K562 (cell line): ENCODE results near the gene PPP2R5A. TPM values are rescaled to one million over a fixed set of nuclear protein-coding genes. Genes with fewer than 3 reads are reported as not detected.

Experiments
- ATAC-seq: fragments of 200-7000 bp; cut with Tn5 transposase; 3 replicates; pipeline ENCODE4 v1.9.1; 2020; ENCODE audit warnings: moderate library complexity
- BruUV-seq: library from RNA; stranded (reverse); fragments of 400-500 nt; replicated peaks from 2 replicates; lab custom pipeline; 2021; lab: Mats Ljungman, UMichigan
- CTCF ChIA-PET: fragments of 300-600 bp; formaldehyde crosslinking; extraction: SDS; loops from one replicate; lab custom pipeline; 2021; ENCODE audit warnings: low intra/inter-chr PET ratio; lab: Yijun Ruan, JAX
- POLR2A ChIA-PET: fragments of 300-600, 350-650 bp; sonication (Branson Sonifier 250); formaldehyde crosslinking; extraction: SDS; loops from one replicate; lab custom pipeline; 2021; ENCODE audit warnings: antibody characterized with exemption, inconsistent platforms; lab: Yijun Ruan, JAX
- DNase-seq, 4 experiments: peaks; one replicate each; pipeline versions ENCODE4 v3.0.0 to v3.0.0-alpha.2; 2011 to 2018; ENCODE audit warnings: low spot score in 3 of 4, mixed read lengths in 3 of 4; ENCODE audit errors: extremely low read depth in 1 of 4
- FAIRE-seq: peaks from 2 replicates; lab custom pipeline; 2011; peaks lifted over from hg19 to GRCh38; lab: Jason Lieb, UNC
- H2AFZ ChIP-seq: 2 replicates; pipeline ENCODE4 v1.6.0; 2011; ENCODE audit warnings: low read depth, low read length, control low read depth, inconsistent platforms
- H3K27ac ChIP-seq: fragments of 200-600 bp; 3 replicates; pipeline ENCODE4 v1.8.0; 2011; ENCODE audit warnings: low read depth, mild to moderate bottlenecking, control low read depth, inconsistent platforms, low read length, moderate library complexity, mixed read lengths; ENCODE audit errors: extremely low read depth
- H3K27me3 ChIP-seq, 2 experiments: fragments of 300-600 bp in 1 of 2; 2 replicates in 1 of 2; 3 replicates in 1 of 2; pipeline versions ENCODE4 v1.6.0 to v1.8.0; 2011; ENCODE audit warnings: inconsistent platforms in 2 of 2, low read length in 2 of 2, mild to moderate bottlenecking in 1 of 2, mixed read lengths in 1 of 2, moderate library complexity in 1 of 2; ENCODE audit not compliant: control insufficient read depth in 2 of 2, insufficient read depth in 2 of 2
- H3K36me3 ChIP-seq: fragments of 300-600 bp; 3 replicates; pipeline ENCODE4 v1.8.0; 2011; ENCODE audit warnings: mild to moderate bottlenecking, low read length, inconsistent platforms; ENCODE audit not compliant: control insufficient read depth, insufficient read depth
- H3K4me1 ChIP-seq, 2 experiments: fragments of 200-600 bp in 1 of 2; replicated peaks in 1 of 2; 2 replicates in 1 of 2; 3 replicates in 1 of 2; pipeline versions ENCODE4 v1.5.1 to v1.8.0; 2011; ENCODE audit warnings: inconsistent platforms in 2 of 2, low read length in 2 of 2, mild to moderate bottlenecking in 1 of 2, mixed read lengths in 1 of 2, moderate library complexity in 1 of 2; ENCODE audit not compliant: control insufficient read depth in 2 of 2, insufficient read depth in 2 of 2
- H3K4me2 ChIP-seq: 2 replicates; pipeline ENCODE4 v1.6.1; 2011; ENCODE audit warnings: low read length, control low read depth, inconsistent platforms, mixed read lengths; ENCODE audit not compliant: insufficient read depth
- H3K4me3 ChIP-seq: fragments of 200-600 bp; sonication (generic), shearing (Covaris generic); 2 replicates; pipeline ENCODE4 v1.5.1; 2016; ENCODE audit warnings: control low read depth, inconsistent platforms
- H3K79me2 ChIP-seq: fragments of 200-600 bp; 3 replicates; pipeline ENCODE4 v1.8.0; 2011; ENCODE audit warnings: low read length, inconsistent platforms; ENCODE audit not compliant: control insufficient read depth, insufficient read depth
- H3K9ac ChIP-seq, 2 experiments: 2 replicates each; pipeline versions ENCODE4 v1.6.0 to v1.6.1; 2011; ENCODE audit warnings: low read depth in 2 of 2, low read length in 2 of 2, control low read depth in 1 of 2, inconsistent platforms in 1 of 2, mild to moderate bottlenecking in 1 of 2, mixed read lengths in 1 of 2; ENCODE audit not compliant: insufficient read depth in 1 of 2
- H3K9me1 ChIP-seq: one replicate; pipeline ENCODE4 v1.6.0; 2011; ENCODE audit warnings: inconsistent platforms, mild to moderate bottlenecking, low read length, moderate library complexity; ENCODE audit not compliant: control insufficient read depth, insufficient read depth
- H3K9me3 ChIP-seq: replicated peaks from 2 replicates; pipeline ENCODE4 v1.5.1; 2011; ENCODE audit warnings: low read depth, low read length, inconsistent platforms; ENCODE audit not compliant: control insufficient read depth, insufficient read depth
- H4K20me1 ChIP-seq: replicated peaks from 2 replicates; pipeline ENCODE4 v1.6.1; 2011; ENCODE audit warnings: low read length, inconsistent platforms, mixed read lengths; ENCODE audit not compliant: control insufficient read depth, insufficient read depth
- BRCA1 ChIP-seq, 2 experiments: fragments of 450-650 bp in 1 of 2; sonication (generic) in 1 of 2; formaldehyde crosslinking in 1 of 2; IDR thresholded peaks; 2 replicates each; pipeline versions ENCODE4 v1.5.0 to v1.6.1; 2017 to 2020; ENCODE audit warnings: mild to moderate bottlenecking in 1 of 2, missing genetic modification reagents in 1 of 2
- ERF ChIP-seq: fragments of 450-650 bp; formaldehyde crosslinking; IDR thresholded peaks from 2 replicates; pipeline ENCODE4 v1.4.0; 2020; ENCODE audit warnings: mild to moderate bottlenecking, mixed read lengths
- FUS ChIP-seq: fragments of 200-400 bp; formaldehyde crosslinking; optimal IDR thresholded peaks from 2 replicates; pipeline ENCODE3; 2017; ENCODE audit warnings: low read depth, low read length
- HDAC3 ChIP-seq: fragments of 450-650 bp; IDR thresholded peaks from 2 replicates; pipeline ENCODE4 v1.6.1; 2018; ENCODE audit warnings: borderline replicate concordance, mild to moderate bottlenecking, moderate library complexity; ENCODE audit not compliant: partially characterized antibody
- HNRNPH1 ChIP-seq: fragments of 200-400 bp; formaldehyde crosslinking; optimal IDR thresholded peaks from 2 replicates; pipeline ENCODE3; 2017; ENCODE audit warnings: low read depth, mild to moderate bottlenecking, low read length, moderate library complexity
- NFIC ChIP-seq: fragments of 450-650 bp; IDR thresholded peaks from 2 replicates; pipeline ENCODE4 v1.6.1; 2017; ENCODE audit warnings: mild to moderate bottlenecking, inconsistent platforms
- NFIX ChIP-seq: fragments of 250-450 bp; sonication (Bioruptor Pico); IDR thresholded peaks from 2 replicates; pipeline ENCODE4 v1.4.0; 2020; ENCODE audit warnings: low read depth, mild to moderate bottlenecking, moderate library complexity
- PTTG1 ChIP-seq: fragments of 450-650 bp; IDR thresholded peaks from 2 replicates; pipeline ENCODE4 v1.6.1; 2016; ENCODE audit warnings: low read depth, mild to moderate bottlenecking, missing genetic modification characterization, missing compliant biosample characterization
- SP2 ChIP-seq: IDR thresholded peaks from 2 replicates; pipeline ENCODE4 v1.6.1; 2011; ENCODE audit warnings: mild to moderate bottlenecking, low read depth, low read length, moderate library complexity; ENCODE audit not compliant: poor library complexity, severe bottlenecking; ENCODE audit errors: extremely low read depth
- SRF ChIP-seq, 2 experiments: fragments of 250-450, 450-650 bp in 1 of 2; sonication (Bioruptor Pico) in 1 of 2; sonication (generic) in 1 of 2; formaldehyde crosslinking; IDR thresholded peaks; 2 replicates each; pipeline versions ENCODE4 v1.5.0 to v1.5.1; 2020 to 2022; ENCODE audit warnings: mild to moderate bottlenecking in 1 of 2, missing genetic modification reagents in 1 of 2
- STAG1 ChIP-seq: sonication (generic); formaldehyde crosslinking; IDR thresholded peaks from 2 replicates; pipeline ENCODE4 v1.5.0; 2020; ENCODE audit warnings: missing genetic modification reagents, borderline replicate concordance
- TRIM24 ChIP-seq, 2 experiments: fragments of 450-650 bp; IDR thresholded peaks; 2 replicates each; pipeline ENCODE4 v1.6.1; 2016
- ZNF699 ChIP-seq: fragments of 250-450 bp; sonication (Bioruptor Pico); IDR thresholded peaks from 2 replicates; pipeline ENCODE4 v1.8.0; 2021; ENCODE audit warnings: mild to moderate bottlenecking, moderate library complexity; ENCODE audit not compliant: insufficient replicate concordance
- in situ Hi-C: fragments of 300-500 bp; cut with MboI; formaldehyde crosslinking; loops from 4 replicates; pipeline ENCODE4 v1.15.0; 2018; ENCODE audit warnings: inconsistent platforms, mixed read lengths
- intact Hi-C: fragments of 100-400 bp; cut with micrococcal nuclease; formaldehyde crosslinking; loops from 2 replicates; pipeline ENCODE4 v1.14.2; 2022
- polyA plus RNA-seq, 8 experiments: library from polyadenylated mRNA; depleted of rRNA in 4 of 8; stranded (reverse) in 5 of 8; unstranded in 3 of 8; fragments of >200 nt; fragmentation: Nextera tagmentation in 2 of 8; fragmentation: Illumina TruSeq in 1 of 8; extraction: Ambion mirVana in 2 of 8; extraction: Trizol in 1 of 8; gene quantifications; 2 replicates each; pipeline versions ENCODE4 v1.2.1 to v1.2.3, GENCODE V29; 2011 to 2014; ENCODE audit warnings: inconsistent platforms in 1 of 8, missing spikeins in 1 of 8
- total RNA-seq, 7 experiments: library from RNA; depleted of rRNA in 6 of 7; stranded (reverse); fragments of >200 nt in 6 of 7; fragmentation: Illumina TruSeq in 2 of 7; extraction: Trizol in 2 of 7; gene quantifications; 2 replicates each; pipeline versions ENCODE4 v1.2.1 to v1.2.3, GENCODE V29; 2011 to 2021; ENCODE audit warnings: low replicate concordance in 1 of 7
- TF ChIP-seq, protein P1 (sequence below): fragments of 450-650 bp; formaldehyde crosslinking; IDR thresholded peaks from 2 replicates; pipeline ENCODE4 v1.4.0; 2022; ENCODE audit warnings: missing genetic modification characterization
- TF ChIP-seq, protein P2 (sequence below): fragments of 200-400 bp; formaldehyde crosslinking; IDR thresholded peaks from 2 replicates; pipeline ENCODE4 v1.6.1; 2017; ENCODE audit warnings: mild to moderate bottlenecking, low read depth, low read length, moderate library complexity
- TF ChIP-seq, protein P3 (sequence below): IDR thresholded peaks from 2 replicates; pipeline ENCODE4 v1.6.1; 2014; ENCODE audit warnings: antibody characterized with exemption

PPP2R5A gene
- total and polyA plus RNA-seq, 9 of the 15 experiments (the other 6 are each of a cell fraction or from before 2014, with no cell fraction given), result 26.9 to 106 (median 64.3) TPM

DNA sequence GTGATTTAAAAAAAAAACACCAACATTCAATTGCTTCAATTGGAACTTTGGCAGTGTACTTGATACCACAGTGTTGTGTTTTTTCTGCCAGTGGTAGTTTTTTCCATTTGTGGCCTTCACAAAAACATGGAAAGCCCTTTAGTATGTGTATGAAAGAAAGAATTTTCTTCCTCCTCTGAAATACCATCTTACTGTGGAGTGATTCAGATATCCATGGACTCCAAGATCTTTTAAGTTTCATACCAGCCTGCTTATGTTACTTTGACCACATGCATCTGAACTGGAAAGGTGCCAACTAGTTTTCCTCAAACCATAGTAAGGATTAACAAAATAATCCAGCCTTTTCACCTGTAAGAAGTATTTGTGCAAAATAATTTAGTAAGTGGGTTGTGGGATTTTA is 3.4 kb downstream of the PPP2R5A start:
- Histone ChIP-seq H3K27me3 (no peaks in the 10 kb centered on the region), H3K9me3 (no peaks in the 10 kb centered on the region), H3K4me1 (peaks cover 24 to 38% of the 10 kb centered on the region in 2 experiments), H3K27ac (no peak overlapping the region), H2AFZ (no peak overlapping the region), H3K4me2 (peak overlapping the region; percentile 66; the same call in 1 of the 2 replicates), H3K79me2 (peaks cover 94% of the 10 kb centered on the region), H4K20me1 (peaks cover 11% of the 10 kb centered on the region; the same call in 1 of the 2 replicates), H3K9ac (peak overlapping the region in 1 of 2 experiments; percentile 27; a peak in 2 of 4 replicates), H3K36me3 (peaks cover 17% of the 10 kb centered on the region; the same call in 2 of the 3 replicates), H3K9me1 (no peaks in the 10 kb centered on the region), H3K4me3 (peak overlapping the region; percentile 32)
- BruUV-seq, result no TSS peak
- ATAC-seq, result no peak
- ChIA-PET POLR2A (interaction anchor here (0.8 to 1.2 kb wide), 4 partner anchors 16 to 320 kb away, joined by 3 to 4 read pairs (median 4); partner anchors contain the start of gene ATF3), CTCF (no interaction called here)
- peak in 1 of 4 experiments; percentile 49 for DNase-seq
- no peak for FAIRE-seq
- in situ Hi-C loops, result no loop called here
- intact Hi-C loops, result loop anchor here (5.0 kb wide), 1 partner anchor 149 kb away; no protein-coding TSS in a partner anchor
- TF ChIP-seq BRCA1 (IDR thresholded peaks at IDR 0.05), result no peak
- TF ChIP-seq BRCA1 (CRISPR knock-in tag; IDR thresholded peaks at IDR 0.05), result no peak
- TF ChIP-seq TRIM24 (IDR thresholded peaks at IDR 0.05), result no peak
- TF ChIP-seq STAG1 (CRISPR knock-in tag), result no peak
- no peak for TF ChIP-seq SRF (CRISPR knock-in tag; IDR thresholded peaks at IDR 0.05)
- TF ChIP-seq HNRNPH1, result no peak
- no peak for TF ChIP-seq FUS
- TF ChIP-seq, protein P1, sequence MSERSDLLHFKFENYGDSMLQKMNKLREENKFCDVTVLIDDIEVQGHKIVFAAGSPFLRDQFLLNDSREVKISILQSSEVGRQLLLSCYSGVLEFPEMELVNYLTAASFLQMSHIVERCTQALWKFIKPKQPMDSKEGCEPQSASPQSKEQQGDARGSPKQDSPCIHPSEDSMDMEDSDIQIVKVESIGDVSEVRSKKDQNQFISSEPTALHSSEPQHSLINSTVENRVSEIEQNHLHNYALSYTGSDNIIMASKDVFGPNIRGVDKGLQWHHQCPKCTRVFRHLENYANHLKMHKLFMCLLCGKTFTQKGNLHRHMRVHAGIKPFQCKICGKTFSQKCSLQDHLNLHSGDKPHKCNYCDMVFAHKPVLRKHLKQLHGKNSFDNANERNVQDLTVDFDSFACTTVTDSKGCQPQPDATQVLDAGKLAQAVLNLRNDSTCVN (CRISPR knock-in tag), result no peak
- TF ChIP-seq HDAC3, result no peak
- TF ChIP-seq SP2, result no peak
- TF ChIP-seq, protein P2, sequence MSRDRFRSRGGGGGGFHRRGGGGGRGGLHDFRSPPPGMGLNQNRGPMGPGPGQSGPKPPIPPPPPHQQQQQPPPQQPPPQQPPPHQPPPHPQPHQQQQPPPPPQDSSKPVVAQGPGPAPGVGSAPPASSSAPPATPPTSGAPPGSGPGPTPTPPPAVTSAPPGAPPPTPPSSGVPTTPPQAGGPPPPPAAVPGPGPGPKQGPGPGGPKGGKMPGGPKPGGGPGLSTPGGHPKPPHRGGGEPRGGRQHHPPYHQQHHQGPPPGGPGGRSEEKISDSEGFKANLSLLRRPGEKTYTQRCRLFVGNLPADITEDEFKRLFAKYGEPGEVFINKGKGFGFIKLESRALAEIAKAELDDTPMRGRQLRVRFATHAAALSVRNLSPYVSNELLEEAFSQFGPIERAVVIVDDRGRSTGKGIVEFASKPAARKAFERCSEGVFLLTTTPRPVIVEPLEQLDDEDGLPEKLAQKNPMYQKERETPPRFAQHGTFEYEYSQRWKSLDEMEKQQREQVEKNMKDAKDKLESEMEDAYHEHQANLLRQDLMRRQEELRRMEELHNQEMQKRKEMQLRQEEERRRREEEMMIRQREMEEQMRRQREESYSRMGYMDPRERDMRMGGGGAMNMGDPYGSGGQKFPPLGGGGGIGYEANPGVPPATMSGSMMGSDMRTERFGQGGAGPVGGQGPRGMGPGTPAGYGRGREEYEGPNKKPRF, result no peak
- TF ChIP-seq ERF (CRISPR knock-in tag), result no peak
- TF ChIP-seq NFIX (CRISPR knock-in tag), result peak; percentile 32; the same call in 1 of the 2 replicates
- no peak for TF ChIP-seq ZNF699 (CRISPR knock-in tag)
- TF ChIP-seq, protein P3, sequence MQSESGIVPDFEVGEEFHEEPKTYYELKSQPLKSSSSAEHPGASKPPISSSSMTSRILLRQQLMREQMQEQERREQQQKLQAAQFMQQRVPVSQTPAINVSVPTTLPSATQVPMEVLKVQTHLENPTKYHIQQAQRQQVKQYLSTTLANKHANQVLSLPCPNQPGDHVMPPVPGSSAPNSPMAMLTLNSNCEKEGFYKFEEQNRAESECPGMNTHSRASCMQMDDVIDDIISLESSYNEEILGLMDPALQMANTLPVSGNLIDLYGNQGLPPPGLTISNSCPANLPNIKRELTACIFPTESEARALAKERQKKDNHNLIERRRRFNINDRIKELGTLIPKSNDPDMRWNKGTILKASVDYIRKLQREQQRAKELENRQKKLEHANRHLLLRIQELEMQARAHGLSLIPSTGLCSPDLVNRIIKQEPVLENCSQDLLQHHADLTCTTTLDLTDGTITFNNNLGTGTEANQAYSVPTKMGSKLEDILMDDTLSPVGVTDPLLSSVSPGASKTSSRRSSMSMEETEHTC, result no peak
- TF ChIP-seq PTTG1 (tag), result no peak
- TF ChIP-seq NFIC, result peak; percentile 95
